SK-MEL-5 (cell line): ENCODE results near the gene IST1. TPM values are rescaled to one million over a fixed set of nuclear protein-coding genes. Genes with fewer than 3 reads are reported as not detected.
"Not testable (repeated sequence)": the region's sequence is repeated elsewhere in the genome, so short reads cannot be mapped to it uniquely, and the experiment has no call there.

Experiments
- DNase-seq: peaks from one replicate; pipeline ENCODE4 v3.0.0-alpha.2; 2016; ENCODE audit warnings: low read depth, low spot score
- in situ Hi-C: cut with HindIII; loops from 2 replicates; pipeline ENCODE4 v1.10.0; 2016; ENCODE audit warnings: low sequenced_read_pairs, high pct_unique_total_duplicates, low pct_unique_long_range_greater_than_20kb
- polyA plus RNA-seq, 2 experiments: library from polyadenylated mRNA; depleted of rRNA; stranded (reverse); fragments of >200 nt; gene quantifications; 2 replicates each; pipeline ENCODE4 v1.2.3, GENCODE V29; 2015
- total RNA-seq: library from RNA; depleted of rRNA; stranded (reverse); fragments of >200 nt; shearing (Covaris generic); gene quantifications from 2 replicates; pipeline ENCODE4 v1.2.3, GENCODE V29; 2014; rRNA removed

The IST1 gene
- total RNA-seq = 163 TPM in 2 replicates
- polyA plus RNA-seq (2015; cell fraction: cytosol; rRNA removed) = 98.0 and 120 TPM in 2 replicates
- polyA plus RNA-seq (2015; cell fraction: nucleus; rRNA removed) = 264 and 347 TPM in 2 replicates

DNA sequence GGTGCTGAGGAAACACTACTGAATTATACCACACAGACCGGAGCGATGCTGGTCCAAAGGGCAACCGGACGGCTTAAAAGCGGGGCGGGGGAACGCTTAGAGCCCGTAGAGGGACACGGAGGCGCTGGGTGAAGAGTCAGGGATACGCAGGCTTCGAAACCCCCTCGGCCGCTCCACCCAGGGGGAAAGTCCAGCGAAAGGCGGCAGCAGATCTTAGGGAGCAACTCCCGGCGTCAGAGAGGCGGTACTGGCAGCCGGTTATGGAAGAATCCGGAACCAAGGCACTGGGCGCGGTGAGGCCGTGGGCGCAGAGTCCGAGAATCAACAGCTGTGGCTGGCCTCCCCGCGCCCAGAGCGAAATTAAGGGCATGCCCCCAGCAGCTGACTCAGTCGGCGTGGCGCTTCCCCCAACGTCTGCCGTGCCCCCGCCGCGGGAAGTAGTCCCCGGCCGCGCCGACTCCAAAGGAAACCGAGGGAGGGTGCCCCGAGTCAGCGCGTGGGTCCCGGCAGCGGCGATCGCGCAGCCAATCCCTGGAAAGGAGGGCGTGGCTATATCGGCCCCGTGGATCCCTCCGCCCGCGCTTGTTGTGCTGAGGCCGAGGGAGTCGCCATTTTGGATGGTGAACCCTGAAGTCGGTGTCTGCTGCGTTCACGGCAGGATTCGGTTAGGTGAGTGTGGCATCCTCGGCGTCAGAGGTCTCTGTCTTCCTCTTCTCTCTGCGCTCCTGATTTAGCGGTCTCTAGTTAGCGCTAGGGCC is at the start of gene IST1:
IST1 (plus strand) TSS at position 611 of the 758 bp plus-strand sequence. CDS start 20,110 bp downstream, outside the sequence.
- DNase-seq = peak; percentile 94
- in situ Hi-C loops = no loop called here

DNA sequence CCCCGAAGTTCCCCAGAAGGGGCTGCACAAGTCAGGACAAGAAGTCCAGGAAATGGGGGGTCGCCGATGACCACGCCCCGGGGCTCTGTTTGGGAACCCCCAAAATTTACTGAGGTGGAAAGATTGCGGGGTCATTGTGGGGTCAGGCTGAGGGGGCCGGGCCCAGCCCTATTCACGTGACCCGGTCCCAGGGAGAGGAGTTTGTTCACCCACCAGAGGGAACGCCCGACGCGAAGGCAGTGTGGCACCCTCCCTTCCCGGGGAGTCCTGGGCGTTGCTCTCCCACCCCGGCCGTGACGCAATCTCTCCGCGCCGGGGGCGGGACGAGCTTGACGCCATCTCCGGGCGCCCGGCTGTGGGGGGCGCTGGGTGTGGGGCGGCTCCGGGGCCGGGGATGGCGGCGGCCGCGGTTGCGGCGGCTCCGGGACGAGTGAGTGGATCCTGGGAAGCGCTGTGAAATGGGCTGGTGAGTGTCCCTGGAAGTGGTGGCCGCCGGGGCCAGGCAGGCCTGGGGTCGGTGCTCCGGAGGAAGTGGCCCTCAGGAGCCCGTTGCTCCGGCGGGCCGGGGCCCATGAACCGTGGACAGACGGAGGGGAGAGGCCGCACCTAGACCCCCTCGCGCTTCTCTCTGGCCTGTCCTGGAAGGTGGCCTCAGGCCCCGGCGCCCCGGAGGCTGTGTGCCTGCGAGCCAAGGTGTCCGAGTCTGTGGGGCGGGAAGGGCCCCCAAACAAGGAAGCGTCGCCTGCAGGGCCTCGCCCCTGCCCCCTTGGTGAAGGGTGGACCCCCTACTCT is 49.5 kb upstream of the IST1 start, which contains the start of gene ATXN1L:
ATXN1L (plus strand) TSS at position 338 of the 792 bp plus-strand sequence. CDS start 3,765 bp downstream, outside the sequence.
- DNase-seq = peak; percentile 86
- in situ Hi-C loops = no loop called here

DNA sequence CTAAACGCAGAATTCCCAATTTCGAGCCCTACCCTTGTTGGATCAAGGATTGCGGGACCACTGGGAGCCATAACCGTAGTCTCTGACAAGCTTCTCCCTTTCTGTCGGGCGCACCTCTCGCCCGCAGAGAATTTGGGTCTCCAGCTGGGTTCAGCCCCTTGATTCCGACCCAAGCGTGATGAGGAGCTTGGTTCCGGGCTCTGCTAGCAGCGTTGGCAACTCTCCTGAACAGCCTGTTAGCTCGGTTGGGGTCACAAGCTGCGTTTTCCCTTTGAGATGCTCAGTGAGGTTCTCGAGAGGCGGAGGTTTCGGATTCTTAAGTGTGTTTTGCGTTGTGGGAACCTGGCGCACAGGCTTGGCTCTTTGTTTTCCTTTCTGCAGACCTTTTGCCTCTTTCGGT is 48.9 kb upstream of the IST1 start:
- no peak for DNase-seq
- in situ Hi-C loops = no loop called here

DNA sequence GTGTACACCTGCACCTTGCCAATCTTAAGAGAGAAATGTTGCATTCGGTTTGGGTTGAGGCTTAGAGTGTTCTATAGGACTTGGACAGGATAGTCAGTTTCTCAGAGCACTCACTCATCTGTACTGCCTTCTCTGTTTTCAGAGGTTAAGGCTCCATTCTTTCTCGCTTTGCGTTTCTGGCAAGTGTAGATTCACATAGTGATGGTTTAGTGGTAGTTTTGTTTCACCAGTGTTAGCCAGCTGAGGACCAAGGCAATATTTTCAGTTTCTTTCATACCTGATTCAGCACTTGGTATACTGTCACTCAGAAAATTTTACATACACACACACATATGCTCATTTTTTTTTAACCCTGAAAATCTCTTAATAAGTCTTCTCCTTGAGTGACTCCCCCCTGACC is 48.2 kb upstream of the IST1 start:
- in situ Hi-C loops = no loop called here
- no peak for DNase-seq

DNA sequence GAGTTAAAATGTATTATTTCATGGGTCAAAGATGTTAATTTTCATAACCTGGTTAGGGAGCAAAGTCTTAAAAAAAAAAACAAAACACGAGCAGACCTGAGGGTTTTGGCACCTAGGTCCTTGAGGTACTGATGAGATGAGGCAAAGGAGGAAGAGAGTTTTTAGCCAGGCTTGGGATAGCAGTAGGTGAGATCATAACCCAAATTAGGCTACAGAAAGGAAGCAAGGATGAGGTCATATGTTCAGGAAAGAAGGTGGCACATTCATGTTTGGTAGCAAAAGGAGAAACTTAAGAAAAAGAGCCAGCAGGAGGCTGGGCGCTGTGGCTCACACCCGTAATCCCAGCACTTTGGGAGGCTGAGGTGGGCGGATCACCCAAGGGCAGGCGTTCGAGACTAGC is 46.7 kb upstream of the IST1 start:
- no peak for DNase-seq
- in situ Hi-C loops = no loop called here

DNA sequence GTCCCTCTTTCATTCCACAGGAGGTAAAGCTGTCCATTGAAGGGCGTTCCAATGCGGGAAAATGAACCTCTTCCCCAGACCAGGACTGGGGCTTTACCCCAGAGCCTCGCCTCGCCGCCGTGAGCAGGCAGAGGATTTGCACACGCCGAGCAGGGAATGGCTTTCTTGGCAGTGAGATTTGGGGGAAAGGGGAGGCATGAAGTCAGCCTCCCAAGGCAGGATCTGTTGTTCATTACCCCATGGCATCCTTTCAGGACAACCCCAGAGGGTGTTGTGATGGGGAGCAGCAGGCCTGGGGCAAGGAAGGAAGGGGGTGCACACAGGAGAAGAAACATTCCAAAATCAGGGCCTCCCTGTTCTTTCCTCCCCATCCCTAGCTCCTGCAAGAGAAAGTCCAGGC is 43.6 kb upstream of the IST1 start:
- no peak for DNase-seq
- in situ Hi-C loops = no loop called here

DNA sequence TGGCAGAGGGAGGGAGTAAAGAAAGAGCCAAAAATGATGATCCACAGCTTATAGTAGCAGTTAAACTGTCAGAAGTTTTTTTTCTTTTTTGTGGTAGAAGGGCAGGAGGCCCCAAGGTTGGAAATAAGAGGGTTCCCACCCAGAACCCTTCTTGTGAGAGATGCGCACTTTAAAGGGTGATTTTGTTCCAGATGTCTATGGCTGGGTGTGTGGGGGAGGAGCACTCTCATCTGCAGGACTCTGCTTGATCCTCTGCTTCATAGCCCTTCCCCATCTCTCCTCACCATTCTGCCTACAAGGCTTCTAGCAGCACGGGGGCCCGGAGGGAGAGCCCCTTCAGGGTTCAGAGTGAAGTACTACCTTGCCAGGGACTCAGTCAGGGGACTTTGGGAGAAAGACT is 43.2 kb upstream of the IST1 start:
- DNase-seq = no peak
- in situ Hi-C loops = no loop called here

DNA sequence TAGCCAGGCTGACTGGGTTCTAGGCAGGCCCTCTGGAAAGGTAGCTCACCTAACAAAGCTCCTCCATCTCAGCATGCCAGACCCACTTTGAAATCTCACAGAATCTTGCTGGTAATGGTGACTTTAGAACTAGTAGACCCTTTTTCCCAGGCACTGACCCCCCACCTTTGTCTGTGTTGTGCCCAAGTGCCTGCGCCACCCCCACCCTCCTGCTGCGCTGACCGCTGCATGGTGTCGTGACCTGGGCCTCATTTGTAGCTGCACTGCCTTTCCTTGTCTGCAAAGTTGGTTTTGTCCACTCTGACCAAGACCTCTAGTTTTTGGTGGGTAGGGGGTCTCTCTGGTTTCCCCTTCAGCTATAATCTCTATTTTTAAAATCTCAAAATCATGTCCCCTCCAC is 42.8 kb upstream of the IST1 start:
- in situ Hi-C loops = no loop called here

DNA sequence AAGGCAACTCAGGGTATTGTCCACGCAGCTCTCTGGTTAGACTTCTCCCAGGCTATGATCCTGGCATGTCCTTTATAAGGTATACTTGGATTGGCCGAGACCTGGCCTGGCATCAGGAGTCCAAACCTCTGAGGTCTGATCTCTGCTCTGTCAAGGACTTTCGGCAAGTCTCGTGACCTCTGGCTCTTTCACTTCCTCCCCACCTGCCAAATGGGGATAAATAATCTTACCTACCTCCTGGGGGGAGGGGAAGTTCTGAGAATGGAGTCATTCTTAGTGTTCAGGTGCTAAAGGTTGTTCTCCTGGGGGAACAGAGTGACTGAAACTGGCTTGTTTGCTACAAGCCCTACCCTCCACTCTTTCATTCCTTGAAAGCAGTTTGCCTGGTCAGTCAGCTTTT is 41.9 kb upstream of the IST1 start:
- no peak for DNase-seq
- in situ Hi-C loops = no loop called here

More for the DNA sequence above, 42.8 kb upstream of the IST1 start:
- no peak for DNase-seq

DNA sequence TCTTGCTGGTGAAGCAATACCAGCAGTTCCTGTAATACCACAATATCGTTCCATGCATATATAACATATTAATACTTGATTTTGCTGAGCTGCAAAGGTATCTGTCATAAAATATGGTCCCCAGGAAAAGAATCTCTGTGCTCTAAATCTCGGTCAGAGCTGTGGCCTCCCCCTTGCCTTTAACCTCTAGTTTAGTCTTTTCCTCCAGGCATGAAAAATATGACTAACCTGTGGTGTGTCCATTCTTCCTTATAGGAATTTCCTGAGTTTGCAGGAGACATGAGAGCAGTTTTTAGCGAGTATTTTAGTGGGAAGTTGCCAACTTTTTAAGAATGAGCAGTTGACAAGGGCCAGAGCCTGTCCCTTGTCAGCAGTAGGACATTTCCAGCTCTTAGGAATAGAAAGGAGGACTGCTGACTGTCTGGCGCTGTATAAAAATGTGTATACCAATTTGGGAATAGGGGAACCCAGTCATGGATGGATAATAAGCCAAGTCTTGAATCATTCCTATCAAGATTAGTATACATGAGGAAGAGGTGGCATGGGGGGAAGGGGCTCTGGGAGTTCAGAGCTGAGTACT is 40.9 kb upstream of the IST1 start:
- in situ Hi-C loops = no loop called here

DNA sequence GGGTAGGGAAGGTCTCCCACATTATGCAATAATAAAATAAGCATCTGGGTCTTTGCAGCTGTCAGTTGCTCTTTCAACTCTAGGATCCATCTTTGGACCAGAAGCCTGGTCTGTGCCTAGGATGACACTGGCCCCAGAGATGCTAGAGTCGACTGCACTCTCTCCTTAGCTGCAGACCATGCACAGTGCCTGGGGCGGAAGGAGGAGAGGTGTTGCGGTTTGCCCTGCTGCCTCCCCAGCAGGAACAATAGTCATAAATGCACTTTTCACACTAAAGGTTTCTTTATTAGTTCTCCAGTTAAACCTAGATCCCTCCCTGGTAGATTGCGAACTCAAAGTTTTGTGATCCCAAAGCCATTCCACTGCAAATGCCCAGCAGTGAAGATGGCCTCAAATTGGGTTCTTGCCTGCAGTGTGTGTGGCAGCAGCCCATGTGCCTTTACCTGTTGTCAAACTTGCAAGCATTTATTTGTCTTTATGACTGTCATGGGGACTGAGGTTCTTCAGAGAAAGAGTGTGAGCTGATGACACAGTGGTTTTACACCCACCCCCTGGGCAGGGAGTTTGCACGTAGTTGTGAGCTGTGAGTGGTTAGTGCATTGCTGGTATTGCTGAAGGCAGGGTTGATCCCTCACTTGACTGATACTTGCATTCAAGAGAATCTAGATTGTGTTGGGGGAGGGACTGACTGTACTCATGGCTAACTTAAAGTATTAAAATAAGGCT is 39.2 kb upstream of the IST1 start:
- in situ Hi-C loops = no loop called here
- no peak for DNase-seq

More for the DNA sequence above, 40.9 kb upstream of the IST1 start:
- no peak for DNase-seq

DNA sequence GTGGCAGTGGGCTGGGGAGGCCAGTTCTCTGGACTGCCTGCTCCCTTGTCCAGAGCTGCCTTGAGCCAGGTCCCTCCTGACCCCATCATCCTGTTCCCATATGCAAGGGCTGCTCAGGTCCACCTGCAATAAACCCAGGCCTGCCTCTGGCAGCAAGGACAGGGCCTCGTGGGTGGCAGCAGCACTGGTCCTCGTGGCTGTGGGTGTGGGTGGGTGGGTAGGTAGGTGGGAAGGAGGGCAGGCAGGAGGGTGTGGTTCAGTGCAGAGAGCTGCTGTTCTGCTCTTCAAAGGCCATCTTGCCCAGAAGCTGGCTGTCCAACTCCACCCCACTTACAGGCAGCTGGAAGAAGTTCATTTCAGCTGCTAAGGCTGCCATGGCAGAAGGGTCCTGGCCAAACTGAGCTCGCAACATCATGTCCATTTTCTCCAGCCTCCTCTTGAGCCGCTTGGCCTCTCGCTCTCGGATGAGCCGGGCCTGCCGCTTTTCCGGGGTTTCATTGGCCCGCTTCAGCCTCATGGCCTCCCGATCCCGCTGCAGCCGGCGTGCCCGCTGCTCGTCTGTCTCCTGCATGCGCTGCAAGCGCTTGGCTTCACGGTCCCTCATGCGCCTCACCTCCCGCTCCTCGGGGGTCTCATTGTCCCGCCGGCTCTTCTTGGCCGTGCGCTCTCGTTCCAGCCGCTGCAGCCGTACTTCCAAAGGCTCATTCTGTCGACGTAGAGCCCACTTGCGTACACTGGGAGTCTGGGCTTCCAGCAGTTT is 35.4 kb upstream of the IST1 start:
- in situ Hi-C loops = no loop called here
- no peak for DNase-seq

DNA sequence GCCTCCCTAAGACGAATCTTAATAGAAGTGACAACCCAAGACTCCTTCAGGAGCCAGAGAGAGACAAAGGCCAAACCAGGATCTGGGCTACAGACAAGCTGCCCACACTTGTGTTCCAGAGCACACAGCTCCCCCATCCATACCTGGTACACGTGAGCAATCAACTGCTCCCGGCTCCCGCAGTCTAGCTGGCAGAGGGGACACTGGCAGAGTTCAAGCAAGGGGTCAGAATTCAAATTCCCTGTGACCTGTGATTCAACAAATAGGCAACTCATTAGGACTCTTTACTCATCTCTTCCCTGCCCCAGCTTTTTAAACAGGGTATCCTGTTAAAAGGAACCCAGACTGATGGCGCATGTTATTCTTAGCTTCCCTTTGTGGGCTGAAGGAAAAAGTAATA is 31.3 kb upstream of the IST1 start:
- DNase-seq = no peak
- in situ Hi-C loops = no loop called here

DNA sequence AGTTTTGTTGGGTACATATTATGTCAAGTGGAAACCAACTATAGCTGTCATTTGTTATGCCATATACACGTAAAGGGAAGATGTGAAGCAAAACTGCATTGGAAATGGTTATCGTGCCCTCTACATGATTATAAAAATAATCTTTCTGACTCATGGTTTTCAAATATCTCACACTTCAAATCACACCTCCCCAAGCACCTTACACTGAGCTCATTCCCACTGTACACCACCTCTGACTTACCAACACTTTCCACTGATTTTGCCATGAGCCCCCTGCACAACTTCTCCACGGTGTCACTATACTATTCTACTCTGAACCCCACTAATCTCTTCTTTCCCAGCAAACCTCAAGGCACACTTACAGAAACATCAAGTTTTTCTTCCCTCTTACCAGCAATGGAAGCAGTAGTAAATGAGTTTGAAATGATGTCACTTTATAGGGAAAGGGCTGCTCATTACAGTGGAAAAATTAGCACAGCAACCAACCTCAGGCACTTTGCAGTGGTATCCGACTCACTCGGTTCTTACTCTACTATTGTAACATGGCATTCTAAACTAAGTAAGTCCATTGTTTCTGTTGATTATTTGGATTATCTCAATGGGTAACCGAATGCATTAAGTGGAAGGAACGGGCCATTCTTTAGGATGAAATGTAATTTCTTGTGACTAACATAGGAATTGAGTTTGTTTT is 30.0 kb upstream of the IST1 start:
- DNase-seq = no peak
- in situ Hi-C loops = no loop called here

DNA sequence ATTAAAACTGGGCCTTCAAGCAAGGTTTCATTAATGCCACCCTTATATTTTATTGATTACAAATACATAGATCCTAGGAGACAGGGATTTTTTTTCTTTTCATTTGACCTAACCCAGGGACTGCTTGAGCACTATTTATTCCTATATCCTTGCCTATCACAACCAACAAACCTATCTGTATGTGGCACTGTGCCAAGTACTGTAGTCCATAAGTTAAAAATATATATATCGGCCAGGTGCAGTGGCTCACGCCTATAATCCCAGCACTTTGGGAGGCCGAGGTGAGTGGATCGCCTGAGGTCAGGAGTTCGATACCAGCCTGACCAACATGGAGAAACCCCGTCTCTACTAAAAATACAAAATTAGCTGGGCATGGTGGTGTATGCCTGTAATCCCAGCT is 28.2 kb upstream of the IST1 start:
- in situ Hi-C loops, DNase-seq: not testable (repeated sequence)

DNA sequence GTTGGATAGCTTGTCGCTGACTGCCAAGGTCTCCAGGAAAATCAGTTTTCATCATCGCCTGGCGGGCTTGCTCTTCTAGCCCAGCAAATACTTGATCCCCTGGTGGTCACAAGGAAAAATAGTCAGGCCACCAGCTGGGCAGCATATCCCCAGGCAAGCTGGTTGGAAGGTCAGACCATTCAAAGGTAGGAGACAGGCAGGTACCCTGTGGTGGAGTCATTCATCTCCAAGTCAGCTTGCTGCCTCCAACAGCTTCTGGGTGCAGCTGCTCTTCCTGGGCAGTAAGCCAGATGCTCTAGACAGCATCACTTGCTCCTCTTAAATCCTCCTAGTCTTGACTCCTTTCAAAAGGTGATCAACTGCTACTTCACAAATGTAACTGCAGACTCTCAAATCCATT is 27.4 kb upstream of the IST1 start:
- no peak for DNase-seq
- in situ Hi-C loops = no loop called here
